Measurements from ENCODE around the gene THSD4. TPM values are rescaled to one million over a fixed set of nuclear protein-coding genes. Genes with fewer than 3 reads are reported as not detected.

THSD4 gene
- total RNA-seq, 1 donor = 15.6 TPM

DNA sequence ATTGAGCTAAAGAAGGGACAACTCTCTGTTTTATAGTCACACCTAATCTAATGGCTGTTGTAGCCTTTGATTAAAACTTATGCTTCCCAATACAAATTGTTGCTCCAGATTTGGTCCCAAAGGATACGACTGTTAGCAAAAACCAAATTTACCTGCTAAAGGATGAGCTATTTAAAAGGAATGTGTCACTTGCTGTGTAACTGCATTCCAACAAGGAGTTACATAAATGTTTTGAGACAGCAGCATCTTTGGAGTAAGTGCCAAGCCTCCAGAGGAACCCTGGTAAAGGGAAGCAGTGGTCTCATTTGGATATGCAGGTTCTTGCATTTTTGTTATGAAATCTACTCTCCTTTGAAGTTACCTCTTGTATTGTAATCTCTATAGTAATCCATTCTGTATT, 233.3 kb downstream of the THSD4 start:
- Histone ChIP-seq H2AFZ (ENCODE audit: low read length) (no peak overlapping the region), H3K4me1 (ENCODE audit: insufficient read depth, low read length) (no peaks in the 10 kb centered on the region), H3K9me3 (ENCODE audit: low read depth, low read length) (no peaks in the 10 kb centered on the region), H3K79me2 (ENCODE audit: insufficient read depth, low read length) (no peaks in the 10 kb centered on the region), H3K27ac (ENCODE audit: low read depth, low read length) (no peak overlapping the region), H3K36me3 (ENCODE audit: insufficient read depth, low read length) (no peaks in the 10 kb centered on the region), H4K20me1 (ENCODE audit: insufficient read depth, low read length) (no peaks in the 10 kb centered on the region), H3K4me3 (ENCODE audit: insufficient read depth, low read length) (no peak overlapping the region), H3K4me2 (ENCODE audit: insufficient read depth, low read length) (no peak overlapping the region), H3K27me3 (ENCODE audit: insufficient read depth, low read length) (no peaks in the 10 kb centered on the region)
- TF ChIP-seq, protein P1, sequence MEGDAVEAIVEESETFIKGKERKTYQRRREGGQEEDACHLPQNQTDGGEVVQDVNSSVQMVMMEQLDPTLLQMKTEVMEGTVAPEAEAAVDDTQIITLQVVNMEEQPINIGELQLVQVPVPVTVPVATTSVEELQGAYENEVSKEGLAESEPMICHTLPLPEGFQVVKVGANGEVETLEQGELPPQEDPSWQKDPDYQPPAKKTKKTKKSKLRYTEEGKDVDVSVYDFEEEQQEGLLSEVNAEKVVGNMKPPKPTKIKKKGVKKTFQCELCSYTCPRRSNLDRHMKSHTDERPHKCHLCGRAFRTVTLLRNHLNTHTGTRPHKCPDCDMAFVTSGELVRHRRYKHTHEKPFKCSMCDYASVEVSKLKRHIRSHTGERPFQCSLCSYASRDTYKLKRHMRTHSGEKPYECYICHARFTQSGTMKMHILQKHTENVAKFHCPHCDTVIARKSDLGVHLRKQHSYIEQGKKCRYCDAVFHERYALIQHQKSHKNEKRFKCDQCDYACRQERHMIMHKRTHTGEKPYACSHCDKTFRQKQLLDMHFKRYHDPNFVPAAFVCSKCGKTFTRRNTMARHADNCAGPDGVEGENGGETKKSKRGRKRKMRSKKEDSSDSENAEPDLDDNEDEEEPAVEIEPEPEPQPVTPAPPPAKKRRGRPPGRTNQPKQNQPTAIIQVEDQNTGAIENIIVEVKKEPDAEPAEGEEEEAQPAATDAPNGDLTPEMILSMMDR (IDR thresholded peaks at IDR 0.05; ENCODE audit: extremely low read depth, low read depth, low read length) = no peak
- no peak for DNase-seq (ENCODE audit: insufficient read length, low spot score, missing footprints)

DNA sequence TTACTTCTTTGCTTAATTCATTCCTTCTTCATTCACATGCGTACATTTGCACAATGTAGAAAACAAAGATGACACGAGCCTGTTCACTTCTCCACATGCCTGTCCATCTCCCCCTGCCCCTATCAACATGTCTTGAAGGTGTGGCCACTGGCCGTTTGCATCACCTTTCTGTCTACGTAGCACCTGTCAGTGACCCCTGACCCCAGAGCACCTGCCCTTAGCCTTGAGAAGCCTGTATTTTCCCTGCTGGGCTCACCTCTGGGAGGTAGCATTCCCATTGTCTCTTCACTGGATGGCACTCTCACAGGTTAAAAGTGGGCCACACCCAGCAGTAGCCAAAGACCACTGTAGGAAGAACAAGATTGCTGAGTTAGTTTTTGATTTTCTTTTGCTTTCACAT, 234.1 kb downstream of the THSD4 start:
- H2AFZ ChIP-seq (ENCODE audit: low read length) = no peak overlapping the region
- H3K4me3 ChIP-seq (ENCODE audit: insufficient read depth, low read length) = no peak overlapping the region
- no peaks in the 10 kb centered on the region for H3K9me3 ChIP-seq (ENCODE audit: low read depth, low read length)
- no peaks in the 10 kb centered on the region for H3K36me3 ChIP-seq (ENCODE audit: insufficient read depth, low read length)
- H4K20me1 ChIP-seq (ENCODE audit: insufficient read depth, low read length) = no peaks in the 10 kb centered on the region
- H3K4me1 ChIP-seq (ENCODE audit: insufficient read depth, low read length) = no peaks in the 10 kb centered on the region
- no peak overlapping the region for H3K4me2 ChIP-seq (ENCODE audit: insufficient read depth, low read length)
- no peak overlapping the region for H3K27ac ChIP-seq (ENCODE audit: low read depth, low read length)
- TF ChIP-seq, protein P1 (IDR thresholded peaks at IDR 0.05; ENCODE audit: extremely low read depth, low read depth, low read length) = no peak
- no peak for DNase-seq (ENCODE audit: insufficient read length, low spot score, missing footprints)
- no peaks in the 10 kb centered on the region for H3K79me2 ChIP-seq (ENCODE audit: insufficient read depth, low read length)
- no peaks in the 10 kb centered on the region for H3K27me3 ChIP-seq (ENCODE audit: insufficient read depth, low read length)

DNA sequence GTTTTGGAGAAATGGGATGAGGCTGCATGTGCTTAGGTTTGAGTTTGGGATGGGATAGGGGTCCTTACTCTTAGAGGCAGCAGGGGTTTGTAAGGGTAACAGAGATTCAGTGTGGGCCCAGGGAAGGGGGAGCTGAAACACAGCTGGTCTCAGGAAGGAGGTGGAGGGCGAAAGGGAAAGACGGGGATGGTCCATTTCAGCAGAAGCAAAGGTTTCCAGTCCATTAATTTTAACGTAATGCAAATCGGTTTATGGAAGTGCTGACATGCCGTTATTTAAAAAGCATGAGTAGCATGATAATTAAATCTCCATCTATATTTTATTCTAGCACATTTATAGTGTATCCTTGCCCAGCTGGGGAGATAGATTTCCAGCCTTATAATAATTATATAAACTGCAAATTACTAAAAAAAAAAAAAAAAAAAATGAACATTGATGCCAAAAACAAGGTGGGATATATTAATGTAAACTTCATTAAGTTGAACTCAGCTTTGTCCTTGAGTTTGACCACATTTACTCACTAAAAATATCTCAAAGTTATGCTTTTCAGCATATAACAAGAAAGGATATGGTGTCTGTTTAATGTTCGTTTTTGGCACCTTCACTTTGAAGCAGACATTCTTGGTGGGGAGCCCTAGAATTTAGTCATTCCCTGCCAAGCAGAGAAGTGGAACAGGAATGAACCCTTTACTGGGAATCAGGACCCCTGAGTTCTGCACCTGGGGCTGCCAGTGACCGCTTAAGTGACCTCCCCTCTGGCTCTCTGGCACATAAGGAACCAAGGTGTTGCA, 234.7 kb downstream of the THSD4 start:
- Histone ChIP-seq H3K36me3 (ENCODE audit: insufficient read depth, low read length) (no peaks in the 10 kb centered on the region), H3K4me3 (ENCODE audit: insufficient read depth, low read length) (no peak overlapping the region), H3K79me2 (ENCODE audit: insufficient read depth, low read length) (no peaks in the 10 kb centered on the region), H3K27ac (ENCODE audit: low read depth, low read length) (no peak overlapping the region), H3K27me3 (ENCODE audit: insufficient read depth, low read length) (no peaks in the 10 kb centered on the region), H3K4me2 (ENCODE audit: insufficient read depth, low read length) (no peak overlapping the region), H3K4me1 (ENCODE audit: insufficient read depth, low read length) (no peaks in the 10 kb centered on the region), H2AFZ (ENCODE audit: low read length) (no peak overlapping the region), H4K20me1 (ENCODE audit: insufficient read depth, low read length) (no peaks in the 10 kb centered on the region), H3K9me3 (ENCODE audit: low read depth, low read length) (no peaks in the 10 kb centered on the region)
- DNase-seq (ENCODE audit: insufficient read length, low spot score, missing footprints) = no peak
- TF ChIP-seq, protein P1 (IDR thresholded peaks at IDR 0.05; ENCODE audit: extremely low read depth, low read depth, low read length) = no peak

DNA sequence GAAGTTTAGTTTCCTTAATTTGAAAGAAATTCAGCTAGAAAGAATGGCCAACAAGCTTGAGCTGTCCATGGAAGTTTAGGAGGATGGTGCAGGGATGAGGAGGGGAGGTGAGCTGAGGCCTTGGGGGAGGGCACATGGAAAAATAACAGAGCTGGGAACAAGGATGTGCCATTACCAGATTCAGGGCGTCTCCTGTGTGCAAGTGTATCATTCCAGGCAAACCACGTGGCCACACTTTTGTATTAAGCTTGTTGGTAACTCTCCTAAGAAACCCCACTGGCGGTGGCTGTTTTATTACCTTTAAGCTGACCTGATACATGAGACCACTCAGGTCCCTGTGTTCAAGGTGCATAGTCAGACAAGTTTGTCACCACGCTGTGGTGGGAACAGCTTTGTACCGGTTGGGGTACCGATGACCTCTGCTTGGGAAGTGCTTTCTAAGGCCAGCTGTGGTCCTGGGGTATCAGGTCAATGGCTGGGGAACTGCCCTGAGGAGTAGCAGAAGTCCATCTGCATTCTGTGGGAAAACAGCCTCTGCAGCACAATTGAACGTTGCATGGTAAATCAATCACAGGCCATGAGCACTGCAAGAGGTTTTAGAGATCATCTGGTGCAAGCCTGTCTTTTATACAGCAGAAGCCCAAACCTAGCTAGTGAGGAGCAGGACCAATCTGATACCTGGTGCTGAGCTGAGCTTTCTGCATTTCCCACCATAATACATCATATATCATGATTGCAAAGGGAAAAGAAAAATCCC, 235.5 kb downstream of the THSD4 start:
- no peaks in the 10 kb centered on the region for H3K9me3 ChIP-seq (ENCODE audit: low read depth, low read length)
- no peak overlapping the region for H3K27ac ChIP-seq (ENCODE audit: low read depth, low read length)

More for the DNA sequence above, 235.5 kb downstream of the THSD4 start:
- no peaks in the 10 kb centered on the region for H3K4me1 ChIP-seq (ENCODE audit: insufficient read depth, low read length)
- no peak overlapping the region for H3K4me2 ChIP-seq (ENCODE audit: insufficient read depth, low read length)
- no peak overlapping the region for H3K4me3 ChIP-seq (ENCODE audit: insufficient read depth, low read length)
- no peak for DNase-seq (ENCODE audit: insufficient read length, low spot score, missing footprints)
- no peak overlapping the region for H2AFZ ChIP-seq (ENCODE audit: low read length)
- TF ChIP-seq, protein P1 (IDR thresholded peaks at IDR 0.05; ENCODE audit: extremely low read depth, low read depth, low read length) = no peak
- H3K27me3 ChIP-seq (ENCODE audit: insufficient read depth, low read length) = no peaks in the 10 kb centered on the region
- no peaks in the 10 kb centered on the region for H3K36me3 ChIP-seq (ENCODE audit: insufficient read depth, low read length)
- H4K20me1 ChIP-seq (ENCODE audit: insufficient read depth, low read length) = no peaks in the 10 kb centered on the region
- no peaks in the 10 kb centered on the region for H3K79me2 ChIP-seq (ENCODE audit: insufficient read depth, low read length)
